Subcutaneous abdominal adipose tissue (tissue), 5 donors: ENCODE measurements around the gene FTO.

Experiments used
- H3K27ac ChIP-seq: one replicate; pipeline ENCODE4 v1.7.0; 2013; ENCODE audit warnings: low read depth, mild to moderate bottlenecking, inconsistent platforms, low read length, moderate library complexity
- H3K27me3 ChIP-seq, 5 donors: one replicate each; pipeline ENCODE4 v1.7.0; 2013; ENCODE audit warnings: low read length in 5 of 5, inconsistent platforms in 1 of 5; ENCODE audit not compliant: control insufficient read depth in 5 of 5, insufficient read depth in 4 of 5
- H3K36me3 ChIP-seq, 5 donors: one replicate each; pipeline ENCODE4 v1.7.0; 2013; ENCODE audit warnings: low read length in 5 of 5; ENCODE audit not compliant: control insufficient read depth in 5 of 5, insufficient read depth in 5 of 5
- H3K4me1 ChIP-seq, 5 donors: one replicate each; pipeline ENCODE4 v1.7.0; 2013; ENCODE audit warnings: low read length in 5 of 5, mild to moderate bottlenecking in 3 of 5, moderate library complexity in 1 of 5; ENCODE audit not compliant: control insufficient read depth in 5 of 5, insufficient read depth in 5 of 5
- H3K4me3 ChIP-seq, 5 donors: one replicate each; pipeline ENCODE4 v1.7.0; 2013; ENCODE audit warnings: low read length in 5 of 5, low read depth in 1 of 5
- H3K9ac ChIP-seq, 5 donors: one replicate each; pipeline ENCODE4 v1.7.0; 2013; ENCODE audit warnings: low read length in 5 of 5, mild to moderate bottlenecking in 4 of 5, moderate library complexity in 3 of 5
- H3K9me3 ChIP-seq, 5 donors: one replicate each; pipeline ENCODE4 v1.7.0; 2013; ENCODE audit warnings: low read length in 5 of 5; ENCODE audit not compliant: control insufficient read depth in 5 of 5
- donor health status: healthy.
- donor health status: healthy.
- donor health status: healthy.
- donor health status: healthy.
- donor health status: healthy.

Gene FTO

DNA sequence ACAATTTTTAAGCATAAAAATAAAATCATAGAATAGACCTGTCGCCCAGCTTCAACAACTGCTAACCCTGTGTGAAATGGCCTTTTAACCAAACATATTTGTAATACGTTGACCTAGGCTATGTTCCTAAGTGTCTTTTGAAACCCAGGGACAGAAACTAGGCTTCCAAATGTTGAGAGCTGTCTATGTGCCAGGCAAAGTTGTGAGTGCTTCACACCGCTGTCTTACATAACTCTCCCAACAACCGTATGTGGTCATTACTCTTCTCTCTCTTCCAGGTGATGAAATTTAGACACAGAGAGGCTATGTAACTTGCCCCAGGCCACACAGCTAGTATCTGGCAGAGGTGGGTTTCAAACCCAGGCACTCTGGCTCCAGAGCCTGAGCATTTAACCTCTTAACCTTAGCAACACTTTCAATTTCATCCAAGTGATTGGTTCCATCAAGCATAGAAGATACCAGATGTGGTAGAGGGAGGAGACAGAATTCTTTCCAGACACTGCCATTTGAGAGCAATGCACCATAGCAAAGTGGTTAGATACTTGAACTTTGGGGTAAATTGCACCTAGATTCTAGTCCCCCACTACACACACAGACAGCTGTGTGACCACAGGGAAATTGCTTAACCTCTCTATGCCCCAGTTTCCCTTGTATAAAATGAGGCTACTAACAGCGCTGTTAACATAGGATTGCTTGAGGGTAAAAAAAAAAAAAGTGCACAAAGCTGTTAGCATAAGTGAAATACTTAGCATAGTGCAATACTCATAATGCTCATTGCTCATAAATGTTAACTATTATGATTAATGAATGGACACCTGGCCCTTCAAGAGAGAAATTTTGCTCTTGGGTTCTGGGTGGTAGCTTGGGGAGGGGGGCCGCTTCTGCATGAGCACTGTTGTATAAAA lies 422.0 kb downstream of the FTO start:
- no peaks in the 10 kb centered on the region for H3K9me3 ChIP-seq
- H3K4me3 ChIP-seq: no peak overlapping the region
- no peak overlapping the region for H3K9ac ChIP-seq
- no peak overlapping the region for H3K27ac ChIP-seq
- no peaks in the 10 kb centered on the region for H3K27me3 ChIP-seq
- no peaks in the 10 kb centered on the region for H3K4me1 ChIP-seq
- peaks cover 0 to 5% (median 0%) of the 10 kb centered on the region in 5 donors for H3K36me3 ChIP-seq

DNA sequence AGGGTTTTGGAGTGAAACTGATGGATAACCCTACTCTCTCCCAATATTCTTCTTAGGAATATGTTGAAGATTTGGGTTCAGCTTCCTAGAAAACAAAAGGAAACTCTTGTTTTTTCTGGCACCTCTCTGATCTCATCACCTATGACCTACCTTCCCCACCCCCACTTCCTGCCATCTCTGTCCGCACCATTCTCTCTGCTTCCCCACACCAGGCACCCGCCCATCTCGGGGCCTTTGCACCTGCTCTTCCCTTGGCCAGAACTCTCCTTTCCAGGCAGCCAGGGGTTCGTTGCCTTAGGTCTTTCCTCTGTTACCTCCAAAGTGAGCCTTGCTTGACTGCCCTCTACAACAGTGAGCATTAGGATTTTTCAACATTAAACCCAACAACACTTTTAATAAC lies 423.0 kb downstream of the FTO start:
- H3K4me3 ChIP-seq: no peak overlapping the region
- no peak overlapping the region for H3K9ac ChIP-seq
- no peaks in the 10 kb centered on the region for H3K27me3 ChIP-seq
- no peaks in the 10 kb centered on the region for H3K9me3 ChIP-seq
- H3K36me3 ChIP-seq: no peaks in the 10 kb centered on the region
- no peaks in the 10 kb centered on the region for H3K4me1 ChIP-seq
- no peak overlapping the region for H3K27ac ChIP-seq

GRCh38 chr16:54128629-54129234 lies 424.8 kb downstream of the FTO start:
- Histone ChIP-seq H3K27me3 (no peaks in the 10 kb centered on the region), H3K9ac (no peak overlapping the region), H3K27ac (no peak overlapping the region), H3K4me3 (no peak overlapping the region), H3K36me3 (no peaks in the 10 kb centered on the region), H3K9me3 (peaks cover 0 to 3% (median 0%) of the 10 kb centered on the region in 5 donors), H3K4me1 (no peaks in the 10 kb centered on the region)

- no peaks in the 10 kb centered on the region for H3K36me3 ChIP-seq
- no peak overlapping the region for H3K9ac ChIP-seq
- no peaks in the 10 kb centered on the region for H3K27me3 ChIP-seq
- peaks cover 0 to 3% (median 0%) of the 10 kb centered on the region in 5 donors for H3K9me3 ChIP-seq
- no peaks in the 10 kb centered on the region for H3K4me1 ChIP-seq
- no peak overlapping the region for H3K27ac ChIP-seq
- H3K4me3 ChIP-seq: no peak overlapping the region
Measured at GRCh38 chr16:54129810-54130209, 425.9 kb downstream of the FTO start.

DNA sequence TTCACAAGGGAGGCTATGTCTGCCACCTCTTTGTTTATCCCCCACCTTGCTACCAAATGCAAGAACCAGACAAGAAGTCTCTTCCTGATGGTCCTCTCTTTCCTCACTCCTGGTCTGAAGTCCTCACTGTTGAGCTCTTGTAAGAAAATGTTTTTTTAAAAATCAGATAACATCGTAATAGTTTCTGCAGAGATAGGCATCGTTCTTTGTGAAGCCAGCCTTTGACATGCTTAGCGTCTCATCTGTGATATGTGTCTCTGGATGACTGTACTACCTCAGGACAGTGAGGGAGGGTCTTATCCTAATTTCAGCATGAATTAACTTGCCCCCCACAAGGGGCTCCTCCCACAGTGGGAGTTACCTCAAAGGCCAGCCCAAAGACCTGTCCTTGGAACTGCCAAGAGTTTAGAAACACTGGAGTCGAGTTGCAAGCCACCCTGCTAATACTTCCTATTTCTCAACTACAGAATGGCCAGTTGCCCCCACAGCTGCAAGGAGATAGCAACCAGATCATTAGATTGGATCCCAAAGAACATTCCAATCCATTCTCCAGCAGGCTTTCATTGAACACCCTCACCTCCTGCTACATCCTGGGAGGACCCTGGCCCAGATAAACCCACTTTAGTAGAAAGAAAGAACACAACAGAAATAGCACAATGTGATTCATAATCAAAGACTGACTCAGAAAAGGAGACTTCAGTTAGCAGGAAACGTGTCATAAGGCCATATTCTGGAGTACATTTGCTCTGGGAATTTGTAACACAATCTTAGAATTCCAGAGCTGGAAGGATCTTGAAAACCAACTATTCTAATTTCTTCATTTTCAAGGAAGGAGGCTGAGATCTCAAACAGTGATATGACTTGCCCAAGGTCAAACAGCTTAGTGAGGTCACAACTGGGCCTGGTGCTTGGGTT lies 431.7 kb downstream of the FTO start:
- no peak overlapping the region for H3K27ac ChIP-seq
- H3K4me1 ChIP-seq: no peaks in the 10 kb centered on the region
- no peak overlapping the region for H3K9ac ChIP-seq
- H3K9me3 ChIP-seq: peaks cover 0 to 8% (median 0%) of the 10 kb centered on the region in 5 donors
- H3K36me3 ChIP-seq: no peaks in the 10 kb centered on the region
- no peaks in the 10 kb centered on the region for H3K27me3 ChIP-seq
- no peak overlapping the region for H3K4me3 ChIP-seq

DNA sequence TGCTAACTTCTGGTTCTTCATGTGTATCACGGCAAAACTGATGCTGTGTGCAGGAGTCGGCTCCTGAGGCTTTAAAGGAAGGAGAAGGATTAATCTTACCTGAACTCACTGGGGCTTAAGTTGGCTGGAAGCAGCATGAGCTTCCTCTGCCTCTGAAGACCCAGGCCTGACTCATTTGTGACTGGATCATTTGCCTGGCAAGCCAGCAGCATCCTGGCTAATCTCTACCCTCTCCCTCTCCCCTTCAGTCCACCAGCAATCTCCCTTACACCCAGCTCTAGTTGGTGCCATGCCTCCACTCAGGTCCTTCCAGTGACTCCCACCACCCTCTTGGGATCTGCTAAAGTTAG lies 432.3 kb downstream of the FTO start:
- peaks cover 0 to 8% (median 0%) of the 10 kb centered on the region in 5 donors for H3K9me3 ChIP-seq
- H3K27ac ChIP-seq: no peak overlapping the region
- H3K27me3 ChIP-seq: peaks cover 0 to under 1% (median 0%) of the 10 kb centered on the region in 5 donors
- no peak overlapping the region for H3K4me3 ChIP-seq
- no peak overlapping the region for H3K9ac ChIP-seq
- no peaks in the 10 kb centered on the region for H3K36me3 ChIP-seq
- H3K4me1 ChIP-seq: no peaks in the 10 kb centered on the region

- Histone ChIP-seq H3K9ac (no peak overlapping the region), H3K4me1 (no peaks in the 10 kb centered on the region), H3K36me3 (no peaks in the 10 kb centered on the region), H3K27me3 (peaks cover 0 to 2% (median 0%) of the 10 kb centered on the region in 5 donors), H3K27ac (no peak overlapping the region), H3K4me3 (no peak overlapping the region), H3K9me3 (peaks cover 0 to 4% (median 0%) of the 10 kb centered on the region in 5 donors)
Measured at GRCh38 chr16:54140057-54140787, 436.3 kb downstream of the FTO start.

DNA sequence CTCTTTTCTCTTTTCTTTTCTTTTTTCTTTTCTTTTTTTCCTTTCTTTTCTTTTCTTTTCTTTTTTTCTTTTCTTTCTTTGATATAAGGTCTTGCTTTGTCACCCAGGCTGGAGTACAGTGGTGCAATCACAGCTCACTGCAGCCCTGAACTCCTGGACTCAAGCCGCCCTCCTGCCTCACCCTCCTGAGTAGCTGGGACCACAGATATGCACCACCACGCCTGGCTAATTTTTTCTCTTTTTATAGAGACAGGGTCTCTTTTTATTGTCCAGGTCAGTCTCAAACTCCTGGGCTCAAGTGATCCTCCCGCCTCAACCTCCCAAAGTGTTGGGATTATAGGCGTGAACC lies 436.8 kb downstream of the FTO start:
- H3K27ac ChIP-seq: no peak overlapping the region
- peaks cover 0 to 2% (median 0%) of the 10 kb centered on the region in 5 donors for H3K27me3 ChIP-seq
- H3K4me3 ChIP-seq: no peak overlapping the region
- H3K4me1 ChIP-seq: no peaks in the 10 kb centered on the region
- H3K9me3 ChIP-seq: peaks cover 0 to 4% (median 0%) of the 10 kb centered on the region in 5 donors
- no peak overlapping the region for H3K9ac ChIP-seq
- H3K36me3 ChIP-seq: no peaks in the 10 kb centered on the region

- H3K36me3 ChIP-seq: no peaks in the 10 kb centered on the region
Measured at GRCh38 chr16:54142787-54143186, 438.8 kb downstream of the FTO start.

More at GRCh38 chr16:54142787-54143186, 438.8 kb downstream of the FTO start:
- Histone ChIP-seq H3K9ac (no peak overlapping the region), H3K4me3 (no peak overlapping the region), H3K9me3 (peaks cover 0 to 4% (median 0%) of the 10 kb centered on the region in 5 donors), H3K27me3 (peaks cover 0 to 2% (median 0%) of the 10 kb centered on the region in 5 donors), H3K27ac (no peak overlapping the region), H3K4me1 (no peaks in the 10 kb centered on the region)
